Skeletal muscle cell (primary cell): ENCODE data around the gene CTSK.

ENCODE experiments used
- DNase-seq: peaks from one replicate; pipeline ENCODE4 v3.0.0-alpha.2; 2010; ENCODE audit warnings: low read depth
- H3K4me3 ChIP-seq: 2 replicates; pipeline ENCODE4 v1.5.1; 2011; ENCODE audit warnings: low read depth, mild to moderate bottlenecking, control low read depth, low read length, moderate library complexity

Gene CTSK

DNA sequence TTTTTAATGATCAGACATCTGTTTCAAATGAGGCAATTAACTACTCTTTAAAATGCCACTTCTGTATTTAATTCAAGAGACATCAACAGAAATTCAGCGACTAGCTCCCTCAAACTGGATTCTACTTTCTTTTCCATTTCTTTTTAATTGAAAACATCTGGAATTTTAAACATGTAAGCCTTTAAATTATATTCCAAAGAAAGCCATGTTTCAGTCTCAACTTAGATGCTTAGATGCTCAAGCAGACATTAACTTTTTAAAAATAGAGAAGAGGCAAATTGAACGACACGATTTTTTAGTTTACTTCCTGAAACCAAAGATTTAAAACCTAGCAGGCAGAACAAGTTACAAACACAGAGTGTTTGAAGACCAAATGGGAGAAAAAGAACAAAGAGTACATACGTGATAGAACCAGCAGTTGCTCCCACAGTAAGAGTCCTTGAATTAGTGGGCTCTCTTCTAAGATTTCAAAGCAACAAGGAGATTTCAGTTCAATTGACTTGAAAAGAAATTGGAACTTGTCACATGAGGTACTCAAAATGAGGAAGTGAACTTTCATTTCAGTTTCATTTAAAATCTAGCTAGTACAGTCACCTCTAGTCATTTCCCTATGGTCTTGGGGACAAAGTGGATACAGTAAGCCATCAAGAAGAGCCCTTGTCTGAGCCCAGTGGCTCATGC, 42.6 kb downstream of the CTSK start, which contains the start of gene CTSS:
Gene CTSS, minus strand, starts transcription at position 483 of the 681 bp plus-strand sequence. CDS start 1,015 bp downstream, outside the sequence.
- no peak for DNase-seq
- H3K4me3 ChIP-seq, result peak within 1 kb of the TSS; percentile 21

DNA sequence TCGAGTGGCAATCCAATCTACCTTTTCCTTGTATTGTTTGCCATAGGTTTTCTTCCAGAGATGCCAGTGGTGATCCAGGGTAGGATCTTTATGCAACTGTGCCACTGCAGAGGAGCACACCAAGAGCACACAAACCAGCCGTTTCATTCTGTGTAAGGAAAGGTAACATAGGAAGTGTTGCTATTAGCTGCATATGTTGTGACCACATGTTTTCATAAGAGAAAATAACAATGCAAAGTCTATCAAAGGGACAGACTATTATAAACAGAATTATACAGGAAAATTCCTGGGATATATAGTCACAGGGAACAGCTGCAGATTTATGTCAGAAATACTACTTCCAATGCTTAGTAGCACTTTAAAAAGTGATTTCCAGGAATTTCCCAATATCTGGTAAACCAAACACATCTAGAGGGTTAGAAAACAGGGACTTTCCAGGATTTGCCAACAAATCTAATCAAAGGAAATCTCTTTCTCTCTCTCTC, 43.4 kb downstream of the CTSK start:
- H3K4me3 ChIP-seq, result no peak overlapping the region
- DNase-seq, result peak; percentile 50

DNA sequence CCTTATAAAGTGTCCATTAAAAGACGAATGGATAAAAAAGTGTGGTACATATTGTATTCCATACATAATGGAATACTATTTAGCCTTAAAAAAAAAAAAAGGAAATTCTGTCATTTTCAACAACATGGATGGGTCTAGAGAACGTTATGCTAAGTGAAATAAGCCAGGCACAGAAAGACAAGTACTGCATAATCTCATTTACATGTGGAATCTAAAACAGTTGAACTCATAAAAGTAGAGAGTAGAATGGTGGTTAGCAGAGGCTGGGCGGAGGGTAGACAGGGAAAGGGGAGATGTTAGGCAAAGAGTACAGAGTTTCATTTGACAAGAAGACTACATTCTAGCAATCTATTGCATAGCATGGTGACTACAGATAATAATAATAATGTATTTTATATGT, 45.0 kb downstream of the CTSK start:
- H3K4me3 ChIP-seq, result no peak overlapping the region
- DNase-seq, result no peak

DNA sequence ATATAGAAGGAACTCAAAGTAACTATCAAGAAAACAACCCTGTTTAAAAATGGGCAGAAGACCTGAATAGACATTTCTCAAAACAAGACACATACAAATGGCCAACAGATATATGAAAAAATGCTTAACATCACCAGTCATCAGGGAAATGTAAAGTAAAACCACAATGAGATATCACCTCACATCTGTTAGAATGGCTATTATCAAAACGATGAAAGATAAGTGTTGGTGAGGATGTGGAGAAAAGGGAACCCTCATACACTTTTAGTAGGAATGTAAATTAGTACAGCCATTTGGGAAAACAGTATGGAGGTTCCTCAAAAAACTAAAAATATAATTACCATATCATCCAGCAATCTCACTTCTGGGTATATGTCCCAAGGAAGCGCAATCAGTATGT, 45.5 kb downstream of the CTSK start:
- no peak overlapping the region for H3K4me3 ChIP-seq
- no peak for DNase-seq

DNA sequence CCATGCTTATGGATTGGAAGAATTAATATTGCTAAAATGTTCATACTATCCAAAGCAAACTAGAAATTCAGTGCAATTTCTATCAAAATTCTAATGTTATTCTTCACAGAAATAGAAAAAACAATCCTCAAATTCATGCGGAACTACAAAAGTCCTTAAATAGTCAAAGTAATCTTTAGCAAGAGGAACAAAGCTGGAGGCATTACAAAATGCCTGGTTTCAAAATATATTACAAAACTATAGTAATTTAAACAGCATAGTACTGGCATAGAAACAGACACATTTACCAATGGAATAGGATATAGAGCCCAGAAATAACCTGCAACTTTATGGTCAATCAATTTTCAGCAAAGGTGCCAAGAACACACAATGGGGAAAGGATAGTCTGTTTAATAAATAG, 46.3 kb downstream of the CTSK start:
- DNase-seq, result no peak
- no peak overlapping the region for H3K4me3 ChIP-seq

DNA sequence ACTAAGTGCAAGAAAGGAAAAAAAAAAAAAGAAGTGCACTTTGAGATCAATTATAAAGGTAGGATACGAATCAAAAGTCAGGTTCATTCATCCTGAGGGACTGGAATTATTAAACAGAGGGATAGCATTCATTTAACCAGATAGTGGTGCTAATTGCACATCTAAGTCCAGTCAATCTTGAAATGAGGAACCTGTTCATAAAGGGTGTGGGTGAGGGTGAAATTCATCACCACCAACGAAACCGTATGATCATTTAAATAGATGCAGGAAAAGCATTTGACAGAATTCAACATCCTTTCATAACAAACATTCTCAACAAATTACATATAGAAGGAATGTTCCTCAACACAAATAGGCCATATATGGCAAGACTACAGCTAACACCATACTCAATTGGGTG, 48.0 kb downstream of the CTSK start:
- H3K4me3 ChIP-seq, result no peak overlapping the region
- no peak for DNase-seq

DNA sequence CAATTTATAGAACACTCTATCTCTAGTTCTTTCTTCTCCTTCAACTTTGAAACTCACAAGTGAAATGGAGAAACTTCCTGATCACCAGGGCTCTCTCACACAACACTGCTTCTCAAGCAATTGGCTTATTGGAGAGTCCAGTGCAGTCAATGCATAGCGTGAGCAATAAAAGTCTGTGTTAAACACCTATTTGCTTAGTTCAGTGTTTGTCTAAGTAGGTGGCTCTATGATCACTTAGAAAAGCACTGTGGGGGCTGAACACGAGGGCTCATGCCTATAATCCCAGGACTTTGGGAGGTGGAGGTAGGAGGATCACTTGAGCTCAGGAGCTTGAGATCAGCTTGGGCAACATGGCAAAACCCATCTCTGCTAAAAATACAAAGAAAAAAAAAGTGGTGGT, 54.6 kb downstream of the CTSK start:
- no peak overlapping the region for H3K4me3 ChIP-seq
- no peak for DNase-seq

DNA sequence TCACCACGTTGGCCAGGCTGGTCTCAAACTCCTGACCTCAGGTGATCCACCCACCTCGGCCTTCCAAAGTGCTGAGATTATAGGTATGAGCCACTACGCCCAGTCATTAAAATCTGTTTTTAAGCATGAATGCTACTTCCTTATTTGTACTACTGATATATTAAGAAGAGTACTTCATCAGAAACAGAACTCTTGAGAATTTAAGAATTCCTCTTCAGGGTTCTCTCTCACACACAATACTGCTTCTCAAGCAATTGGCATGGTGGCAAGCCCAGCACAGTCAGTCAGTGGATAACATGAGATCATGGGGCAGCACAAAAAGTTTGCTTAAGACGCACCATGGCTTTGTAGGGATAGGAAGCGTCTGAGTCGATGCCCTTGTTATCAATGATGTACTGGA, 56.6 kb downstream of the CTSK start:
- no peak overlapping the region for H3K4me3 ChIP-seq
- no peak for DNase-seq

DNA sequence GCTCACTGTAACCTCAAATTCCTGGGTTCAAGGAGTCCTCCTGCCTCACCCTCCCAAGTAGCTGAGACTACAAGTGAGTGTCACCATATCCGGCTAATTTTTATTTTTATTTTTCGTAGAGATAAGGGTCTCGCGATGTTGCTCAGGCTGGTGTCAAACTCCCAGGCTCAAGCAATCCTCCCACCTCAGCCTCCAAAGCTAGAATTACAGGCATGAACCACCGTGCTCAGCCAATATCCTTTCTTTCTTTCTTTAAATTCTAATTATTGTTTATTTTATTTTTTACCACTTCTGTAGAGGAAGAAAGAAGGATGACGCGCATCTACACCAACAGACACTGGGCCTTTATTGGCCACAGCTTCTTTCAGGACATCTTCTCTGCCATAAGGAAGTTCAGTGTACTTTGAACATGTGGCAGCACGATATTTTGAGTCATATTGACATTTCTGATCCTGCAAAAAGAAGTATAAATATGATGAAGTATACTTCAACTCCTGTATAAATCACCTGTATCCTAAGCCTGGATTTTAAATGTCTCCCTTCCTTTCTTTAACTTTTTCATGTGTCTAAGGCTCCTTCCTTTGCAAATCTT, 58.2 kb downstream of the CTSK start:
- DNase-seq, result no peak
- no peak overlapping the region for H3K4me3 ChIP-seq

DNA sequence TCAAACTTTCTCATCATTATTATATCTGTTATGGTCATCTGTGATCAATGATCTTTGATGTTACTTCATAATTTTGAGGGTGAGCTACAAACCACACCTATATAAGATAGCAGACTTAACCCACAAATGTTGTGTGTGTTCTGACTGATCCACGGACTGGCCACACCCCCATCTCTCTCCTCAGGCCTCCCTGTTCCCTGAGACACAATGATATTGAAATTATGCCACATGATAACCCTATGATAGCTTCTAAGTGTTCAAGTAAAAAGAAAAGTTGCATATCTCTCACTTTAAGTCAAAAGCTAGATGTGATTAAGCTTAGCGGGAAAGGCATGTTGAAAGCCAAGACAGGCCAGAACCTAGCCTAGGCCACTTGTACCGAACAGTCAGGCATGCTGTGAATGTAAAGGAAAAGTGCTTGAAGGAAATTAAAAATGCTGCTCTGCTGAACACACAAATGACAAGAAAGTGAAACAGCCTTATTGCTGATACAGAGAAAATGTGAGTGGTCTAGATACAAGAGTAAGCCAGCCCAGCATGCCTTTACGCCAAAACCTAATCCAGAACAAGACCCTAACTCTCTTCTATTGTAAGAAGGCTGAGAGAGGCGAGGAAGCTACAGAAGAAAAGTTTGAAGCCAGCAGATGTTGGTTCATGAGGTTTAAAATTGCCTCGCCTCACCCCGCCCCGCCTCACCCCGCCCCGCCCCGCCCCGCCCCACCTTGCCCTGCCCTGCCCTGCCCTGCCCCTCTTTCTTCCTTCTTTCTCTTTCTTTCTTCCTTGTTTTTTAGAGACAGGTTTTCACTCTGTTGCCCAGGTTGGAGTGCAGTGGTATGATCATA, 59.0 kb downstream of the CTSK start:
- DNase-seq, result no peak
- H3K4me3 ChIP-seq, result no peak overlapping the region
